Astrocyte of the spinal cord (primary cell): ENCODE data around the gene MRPS26.
"Not testable (repeated sequence)": the region's sequence is repeated elsewhere in the genome, so short reads cannot be mapped to it uniquely, and the experiment has no call there.

Experiments used
- DNase-seq: peaks from one replicate; pipeline ENCODE4 v3.0.0; 2011; ENCODE audit warnings: low read depth, low spot score
- H3K4me3 ChIP-seq: 2 replicates; pipeline ENCODE4 v1.5.1; 2011; ENCODE audit warnings: low read depth, mild to moderate bottlenecking, low read length, moderate library complexity
- CTCF ChIP-seq: IDR thresholded peaks from 2 replicates; pipeline ENCODE4 v1.5.1; 2012; ENCODE audit warnings: low read depth, mild to moderate bottlenecking, low read length, inconsistent platforms
- in situ Hi-C: cut with HindIII; loops from 2 replicates; pipeline ENCODE4 v1.10.0; 2017; ENCODE audit warnings: low sequenced_read_pairs

The MRPS26 gene

GRCh38 chr20:3013771-3014170 is 32.1 kb upstream of the MRPS26 start:
- H3K4me3 ChIP-seq = no peak overlapping the region
- TF ChIP-seq CTCF = no peak
- in situ Hi-C loops = no loop called here
- no peak for DNase-seq

- in situ Hi-C loops = no loop called here
These were observed 31.7 kb upstream of the MRPS26 start for GRCh38 chr20:3014179-3014578.

GRCh38 chr20:3014662-3015061 is 31.2 kb upstream of the MRPS26 start:
- no peak for DNase-seq
- no peak overlapping the region for H3K4me3 ChIP-seq
- TF ChIP-seq CTCF = no peak
- in situ Hi-C loops = no loop called here

More at GRCh38 chr20:3014179-3014578, 31.7 kb upstream of the MRPS26 start:
- no peak for TF ChIP-seq CTCF
- DNase-seq = no peak
- H3K4me3 ChIP-seq = no peak overlapping the region

- in situ Hi-C loops, H3K4me3 ChIP-seq, DNase-seq: not testable (repeated sequence)
These were observed 30.6 kb upstream of the MRPS26 start for GRCh38 chr20:3015302-3015701.

- H3K4me3 ChIP-seq = no peak overlapping the region
- in situ Hi-C loops = no loop called here
- DNase-seq = no peak
- no peak for TF ChIP-seq CTCF
These were observed 24.5 kb upstream of the MRPS26 start for GRCh38 chr20:3021327-3021726.

- TF ChIP-seq CTCF = no peak
- H3K4me3 ChIP-seq = no peak overlapping the region
- in situ Hi-C loops = no loop called here
- no peak for DNase-seq
These were observed 24.1 kb upstream of the MRPS26 start for GRCh38 chr20:3021777-3022176.

GRCh38 chr20:3022559-3023490 is 23.0 kb upstream of the MRPS26 start:
- DNase-seq, H3K4me3 ChIP-seq, in situ Hi-C loops: not testable (repeated sequence)
